Loucy (cell line): ENCODE measurements around the gene ASB4.
A peak's percentile ranks its signal among the peaks of the same experiment; 100 is the strongest.

Experiments
- H2AFZ ChIP-seq: fragments of 200-600 bp; sonication (generic); 2 replicates; pipeline ENCODE4 v1.6.0; 2016; ENCODE audit warnings: antibody characterized with exemption, mild to moderate bottlenecking, low read length, moderate library complexity
- H3F3A ChIP-seq: fragments of 200-600 bp; 2 replicates; pipeline ENCODE4 v1.6.0; 2016; ENCODE audit warnings: antibody characterized with exemption, low read depth, mild to moderate bottlenecking
- H3K27me3 ChIP-seq: fragments of 200-600 bp; sonication (generic); 2 replicates; pipeline ENCODE4 v1.6.1; 2014; ENCODE audit warnings: low read length, mild to moderate bottlenecking; ENCODE audit not compliant: insufficient read depth, poor library complexity, severe bottlenecking
- H3K36me3 ChIP-seq: fragments of 200-600 bp; sonication (generic); 2 replicates; pipeline ENCODE4 v1.6.1; 2016; ENCODE audit warnings: low read length; ENCODE audit not compliant: insufficient read depth
- H3K4me1 ChIP-seq: fragments of 200-600 bp; sonication (generic); 2 replicates; pipeline ENCODE4 v1.5.1; 2014; ENCODE audit warnings: low read length, mild to moderate bottlenecking; ENCODE audit not compliant: insufficient read depth, poor library complexity, severe bottlenecking
- H3K4me2 ChIP-seq: fragments of 200-600 bp; sonication (generic); 2 replicates; pipeline ENCODE4 v1.6.0; 2014; ENCODE audit warnings: antibody characterized with exemption, low read length, low read depth, mild to moderate bottlenecking; ENCODE audit not compliant: poor library complexity, severe bottlenecking
- H3K4me3 ChIP-seq: fragments of 200-600 bp; sonication (generic); 2 replicates; pipeline ENCODE4 v1.5.1; 2014; ENCODE audit warnings: low read length, mild to moderate bottlenecking, mixed read lengths; ENCODE audit not compliant: poor library complexity, severe bottlenecking
- H3K79me2 ChIP-seq: fragments of 200-600 bp; sonication (generic); 2 replicates; pipeline ENCODE4 v1.6.1; 2014; ENCODE audit warnings: low read length; ENCODE audit not compliant: insufficient read depth
- H3K9ac ChIP-seq: fragments of 200-600 bp; sonication (generic); 2 replicates; pipeline ENCODE4 v1.6.0; 2014; ENCODE audit warnings: mild to moderate bottlenecking, low read depth, low read length, moderate library complexity; ENCODE audit not compliant: poor library complexity, severe bottlenecking
- H3K9me2 ChIP-seq: fragments of 200-600 bp; sonication (generic); replicated peaks from 2 replicates; pipeline ENCODE4 v1.6.1; 2016; ENCODE audit warnings: low read depth, low read length, mixed read lengths
- H3K9me3 ChIP-seq: fragments of 200-600 bp; sonication (generic); 2 replicates; pipeline ENCODE4 v1.6.1; 2014; ENCODE audit warnings: mild to moderate bottlenecking, antibody characterized with exemption, low read length, low read depth; ENCODE audit not compliant: insufficient read depth
- H4K20me1 ChIP-seq: fragments of 200-600 bp; sonication (generic); 2 replicates; pipeline ENCODE4 v1.6.0; 2014; ENCODE audit warnings: antibody characterized with exemption, low read length, mild to moderate bottlenecking; ENCODE audit not compliant: insufficient read depth, poor library complexity, severe bottlenecking
- CTCF ChIP-seq: fragments of 200-600 bp; sonication (generic); conservative IDR thresholded peaks from 2 replicates; pipeline ENCODE4 v1.5.1; 2014; ENCODE audit warnings: mild to moderate bottlenecking, antibody characterized with exemption, low read length
- EZH2phosphoT487 ChIP-seq: fragments of 200-600 bp; IDR thresholded peaks from 2 replicates; pipeline ENCODE4 v1.6.1; 2018; ENCODE audit warnings: antibody characterized with exemption, mild to moderate bottlenecking, moderate library complexity, borderline replicate concordance

ASB4 gene

GRCh38 chr7:95493844-95494243, 8.1 kb downstream of the ASB4 start:
- Histone ChIP-seq H4K20me1 (no peaks in the 10 kb centered on the region), H3K9me2 (no peaks in the 10 kb centered on the region), H3K9me3 (no peaks in the 10 kb centered on the region), H2AFZ (no peak overlapping the region), H3K79me2 (no peaks in the 10 kb centered on the region), H3K4me3 (no peak overlapping the region), H3K36me3 (no peaks in the 10 kb centered on the region), H3K4me2 (no peak overlapping the region), H3K9ac (no peak overlapping the region), H3K27me3 (no peaks in the 10 kb centered on the region), H3K4me1 (peaks cover 30% of the 10 kb centered on the region), H3F3A (no peaks in the 10 kb centered on the region)
- TF ChIP-seq EZH2phosphoT487: no peak
- no peak for TF ChIP-seq CTCF

GRCh38 chr7:95501261-95501832, 15.6 kb downstream of the ASB4 start:
- peak overlapping the region; percentile 57 for H3K4me3 ChIP-seq
- no peak for TF ChIP-seq EZH2phosphoT487
- TF ChIP-seq CTCF: no peak
- H3F3A ChIP-seq: peaks cover 14% of the 10 kb centered on the region; the same call in 1 of the 2 replicates
- H3K4me2 ChIP-seq: peak overlapping the region; percentile 76
- no peaks in the 10 kb centered on the region for H3K9me2 ChIP-seq
- H2AFZ ChIP-seq: peak overlapping the region; percentile 13; the same call in 1 of the 2 replicates
- H3K9ac ChIP-seq: peak overlapping the region; percentile 72
- no peaks in the 10 kb centered on the region for H4K20me1 ChIP-seq
- H3K27me3 ChIP-seq: no peaks in the 10 kb centered on the region
- no peaks in the 10 kb centered on the region for H3K9me3 ChIP-seq
- peaks cover 77% of the 10 kb centered on the region for H3K4me1 ChIP-seq
- H3K79me2 ChIP-seq: no peaks in the 10 kb centered on the region
- no peaks in the 10 kb centered on the region for H3K36me3 ChIP-seq

GRCh38 chr7:95502403-95502802, 16.7 kb downstream of the ASB4 start:
- Histone ChIP-seq H3K4me3 (peak overlapping the region; percentile 57), H3K4me1 (peaks cover 88% of the 10 kb centered on the region), H3K9me2 (no peaks in the 10 kb centered on the region), H4K20me1 (no peaks in the 10 kb centered on the region), H3K9me3 (no peaks in the 10 kb centered on the region), H3F3A (peaks cover 14% of the 10 kb centered on the region; the same call in 1 of the 2 replicates), H3K36me3 (no peaks in the 10 kb centered on the region), H3K9ac (peak overlapping the region; percentile 72), H3K79me2 (no peaks in the 10 kb centered on the region), H3K27me3 (no peaks in the 10 kb centered on the region), H3K4me2 (peak overlapping the region; percentile 76), H2AFZ (no peak overlapping the region)
- TF ChIP-seq CTCF (no peak), EZH2phosphoT487 (no peak)
